OCI-LY7 (cell line): ENCODE results near the gene IGDCC3.

Source experiments
- EZH2phosphoT487 ChIP-seq: fragments of 200-600 bp; sonication (generic); IDR thresholded peaks from 2 replicates; pipeline ENCODE4 v1.6.1; 2018; ENCODE audit warnings: low read depth, borderline replicate concordance, mild to moderate bottlenecking, mixed run types, antibody characterized with exemption, low read length, moderate library complexity, mixed read lengths
- TF ChIP-seq, protein P1 (sequence below): fragments of 200-600 bp; sonication (generic); conservative IDR thresholded peaks from 2 replicates; pipeline ENCODE4 v1.5.1; 2014; ENCODE audit warnings: mild to moderate bottlenecking, antibody characterized with exemption, low read length, moderate library complexity, mixed read lengths

GRCh38 chr15:65363306-65363705 is 14.5 kb downstream of the IGDCC3 start:
- TF ChIP-seq, protein P1, sequence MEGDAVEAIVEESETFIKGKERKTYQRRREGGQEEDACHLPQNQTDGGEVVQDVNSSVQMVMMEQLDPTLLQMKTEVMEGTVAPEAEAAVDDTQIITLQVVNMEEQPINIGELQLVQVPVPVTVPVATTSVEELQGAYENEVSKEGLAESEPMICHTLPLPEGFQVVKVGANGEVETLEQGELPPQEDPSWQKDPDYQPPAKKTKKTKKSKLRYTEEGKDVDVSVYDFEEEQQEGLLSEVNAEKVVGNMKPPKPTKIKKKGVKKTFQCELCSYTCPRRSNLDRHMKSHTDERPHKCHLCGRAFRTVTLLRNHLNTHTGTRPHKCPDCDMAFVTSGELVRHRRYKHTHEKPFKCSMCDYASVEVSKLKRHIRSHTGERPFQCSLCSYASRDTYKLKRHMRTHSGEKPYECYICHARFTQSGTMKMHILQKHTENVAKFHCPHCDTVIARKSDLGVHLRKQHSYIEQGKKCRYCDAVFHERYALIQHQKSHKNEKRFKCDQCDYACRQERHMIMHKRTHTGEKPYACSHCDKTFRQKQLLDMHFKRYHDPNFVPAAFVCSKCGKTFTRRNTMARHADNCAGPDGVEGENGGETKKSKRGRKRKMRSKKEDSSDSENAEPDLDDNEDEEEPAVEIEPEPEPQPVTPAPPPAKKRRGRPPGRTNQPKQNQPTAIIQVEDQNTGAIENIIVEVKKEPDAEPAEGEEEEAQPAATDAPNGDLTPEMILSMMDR = no peak
- TF ChIP-seq EZH2phosphoT487 = no peak
